ENCODE measurements around the gene BTBD16. TPM values are rescaled to one million over a fixed set of nuclear protein-coding genes. Genes with fewer than 3 reads are reported as not detected.

Gene BTBD16
- total and polyA plus RNA-seq, 2 donors (not counting 1 experiment from before 2014, with no cell fraction given) = not detected

DNA sequence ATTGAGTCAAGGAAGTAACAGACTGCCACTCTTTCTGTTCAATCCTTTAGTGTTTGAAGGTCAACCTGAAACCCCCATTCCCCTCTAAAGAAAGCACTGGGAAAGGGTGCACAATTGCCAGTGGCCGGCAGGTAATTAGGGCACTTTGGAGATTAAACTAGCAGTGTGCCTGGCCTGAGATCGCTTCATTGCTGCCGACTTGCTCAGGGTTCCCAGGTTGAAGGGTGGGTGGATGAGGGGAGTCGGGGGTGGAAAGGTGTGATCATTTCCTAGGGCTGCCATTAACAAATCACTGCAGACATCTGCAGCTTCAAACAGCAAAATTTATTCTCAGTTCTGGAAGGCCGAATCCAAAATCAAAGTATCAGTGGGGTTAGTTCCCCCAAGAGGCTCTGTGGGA, 16.3 kb upstream of the BTBD16 start:
- Histone ChIP-seq H3K9me3 (ENCODE audit: control extremely low read depth in 1 of 3, control insufficient read depth in 2 of 3, insufficient read depth in 1 of 3, low read length in 2 of 3) (no peaks in the 10 kb centered on the region), H3K4me3 (ENCODE audit: control extremely low read depth in 1 of 5, extremely low read depth in 1 of 5, insufficient read depth in 1 of 5, low read depth in 2 of 5, low read length in 4 of 5) (no peak overlapping the region), H3K27ac (ENCODE audit: low read length in 2 of 2) (no peak overlapping the region), H3K4me2 (replicated peaks; ENCODE audit: low read depth, low read length, poor library complexity, severe bottlenecking) (no peak overlapping the region), H3K4me1 (ENCODE audit: control insufficient read depth in 2 of 2, insufficient read depth in 2 of 2, low read length in 2 of 2) (no peaks in the 10 kb centered on the region), H3K36me3 (replicated peaks in 1 of 2; ENCODE audit: control extremely low read depth in 1 of 2, control insufficient read depth in 1 of 2, extremely low read depth in 1 of 2, insufficient read depth in 2 of 2, low read length in 1 of 2) (no peaks in the 10 kb centered on the region), H3K79me2 (ENCODE audit: control insufficient read depth, insufficient read depth, low read length) (no peaks in the 10 kb centered on the region), H3K27me3 (replicated peaks in 1 of 4; ENCODE audit: control extremely low read depth in 1 of 4, control insufficient read depth in 3 of 4, insufficient read depth in 4 of 4, low read length in 3 of 4) (peaks cover 0 to 3% (median 0%) of the 10 kb centered on the region in 4 experiments), H4K20me1 (ENCODE audit: control insufficient read depth, insufficient read depth, low read length, poor library complexity, severe bottlenecking) (no peaks in the 10 kb centered on the region), H2AFZ (ENCODE audit: insufficient read depth, low read depth, low read length, poor library complexity, severe bottlenecking) (no peak overlapping the region), H3K9ac (ENCODE audit: low read length) (no peak overlapping the region)
- H3K9me3 Mint-ChIP-seq (ENCODE audit: insufficient read depth) = no peaks in the 10 kb centered on the region
- ChIA-PET POLR2A (no interaction called here), CTCF (no interaction called here)
- H3K27ac Mint-ChIP-seq = no peak overlapping the region
- DNase-seq (no peak), ATAC-seq (ENCODE audit: low read depth) (no peak)
- 95% methylated on average over 3 of the region's 5 CpGs for WGBS (ENCODE audit: insufficient coverage)
- TF ChIP-seq EZH2 (IDR thresholded peaks at IDR 0.05; ENCODE audit: borderline replicate concordance, insufficient read depth, low read depth, low read length, poor library complexity, severe bottlenecking) (no peak), CTCF (IDR thresholded peaks at IDR 0.05) (no peak)
- intact Hi-C loops (cut with micrococcal nuclease) = no loop called here
- H3K4me3 Mint-ChIP-seq = no peak overlapping the region
- peaks cover 3% of the 10 kb centered on the region for H3K27me3 Mint-ChIP-seq
- H3K4me1 Mint-ChIP-seq = no peaks in the 10 kb centered on the region

DNA sequence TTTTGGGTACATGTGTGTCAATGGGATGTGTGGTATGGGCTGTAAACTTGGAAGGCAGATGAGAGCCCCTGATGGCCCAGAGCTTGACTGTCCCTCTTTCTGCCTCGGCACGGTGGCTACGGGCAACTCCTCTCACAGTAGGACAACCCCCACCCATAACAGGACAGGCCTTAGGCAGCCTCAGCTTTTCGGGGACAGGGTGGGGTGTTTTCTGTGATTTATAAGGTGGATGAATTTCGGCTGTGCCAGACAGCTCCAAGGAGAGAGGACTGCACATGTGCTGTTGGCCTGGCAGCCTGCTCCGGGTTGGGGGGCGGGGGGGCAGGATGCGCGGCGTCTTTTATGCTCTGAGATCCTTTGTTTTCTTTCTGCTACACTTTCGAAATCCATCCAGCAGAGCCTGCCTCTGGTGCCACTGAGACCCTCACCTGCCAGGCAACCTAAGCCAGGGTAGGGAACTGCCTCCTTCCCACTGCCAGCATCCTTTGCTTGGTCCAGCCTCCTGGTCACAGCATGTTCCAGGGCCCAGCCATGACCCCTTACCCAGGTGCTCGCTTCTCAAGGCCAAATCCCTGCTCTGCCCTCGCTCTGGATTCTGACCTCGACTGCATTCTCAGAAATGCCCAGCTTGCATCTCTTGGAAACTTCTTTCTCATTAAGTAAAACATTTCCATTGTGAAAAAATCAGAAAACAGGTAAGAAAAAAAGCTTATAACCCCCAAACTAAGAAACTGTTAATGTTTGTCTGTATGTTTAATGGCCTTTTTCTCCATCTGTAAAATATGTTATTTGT, 15.4 kb upstream of the BTBD16 start:
- ChIA-PET POLR2A (no interaction called here), CTCF (no interaction called here)
- Mint-ChIP-seq H3K4me1 (no peaks in the 10 kb centered on the region), H3K27ac (no peak overlapping the region), H3K9me3 (ENCODE audit: insufficient read depth) (no peaks in the 10 kb centered on the region), H3K4me3 (no peak overlapping the region), H3K27me3 (peaks cover 11% of the 10 kb centered on the region)
- no peak overlapping the region for H2AFZ ChIP-seq (ENCODE audit: insufficient read depth, low read depth, low read length, poor library complexity, severe bottlenecking)
- ATAC-seq (ENCODE audit: low read depth) (no peak), DNase-seq (no peak)
- H3K27me3 ChIP-seq (replicated peaks in 1 of 4; ENCODE audit: control extremely low read depth in 1 of 4, control insufficient read depth in 3 of 4, insufficient read depth in 4 of 4, low read length in 3 of 4) = no peaks in the 10 kb centered on the region
- H3K9me3 ChIP-seq (ENCODE audit: control extremely low read depth in 1 of 3, control insufficient read depth in 2 of 3, insufficient read depth in 1 of 3, low read length in 2 of 3) = peaks cover 0 to under 1% (median 0%) of the 10 kb centered on the region in 3 donors
- no peak overlapping the region for H3K4me3 ChIP-seq (ENCODE audit: control extremely low read depth in 1 of 5, extremely low read depth in 1 of 5, insufficient read depth in 1 of 5, low read depth in 2 of 5, low read length in 4 of 5)
- H3K9ac ChIP-seq (ENCODE audit: low read length) = no peak overlapping the region
- intact Hi-C loops (cut with micrococcal nuclease) = no loop called here
- WGBS (ENCODE audit: insufficient coverage) = 90% methylated on average over 8 of the region's 14 CpGs
- no peak overlapping the region for H3K4me2 ChIP-seq (replicated peaks; ENCODE audit: low read depth, low read length, poor library complexity, severe bottlenecking)
- H3K27ac ChIP-seq (ENCODE audit: low read length in 2 of 2) = no peak overlapping the region
- no peaks in the 10 kb centered on the region for H3K4me1 ChIP-seq (ENCODE audit: control insufficient read depth in 2 of 2, insufficient read depth in 2 of 2, low read length in 2 of 2)
- no peaks in the 10 kb centered on the region for H3K79me2 ChIP-seq (ENCODE audit: control insufficient read depth, insufficient read depth, low read length)
- no peaks in the 10 kb centered on the region for H4K20me1 ChIP-seq (ENCODE audit: control insufficient read depth, insufficient read depth, low read length, poor library complexity, severe bottlenecking)
- no peak for TF ChIP-seq EZH2 (IDR thresholded peaks at IDR 0.05; ENCODE audit: borderline replicate concordance, insufficient read depth, low read depth, low read length, poor library complexity, severe bottlenecking)
- TF ChIP-seq CTCF (IDR thresholded peaks at IDR 0.05) = no peak
- no peaks in the 10 kb centered on the region for H3K36me3 ChIP-seq (replicated peaks in 1 of 2; ENCODE audit: control extremely low read depth in 1 of 2, control insufficient read depth in 1 of 2, extremely low read depth in 1 of 2, insufficient read depth in 2 of 2, low read length in 1 of 2)

All from B cell (primary cell).